HG02943 (cell line): Measurements from ENCODE around the gene TOMM70.
"Not testable (repeated sequence)": the region's sequence is repeated elsewhere in the genome, so short reads cannot be mapped to it uniquely, and the experiment has no call there.

ENCODE experiments used
- ATAC-seq: cut with Tn5 transposase; IDR thresholded peaks from one replicate; pipeline ENCODE4 v1.9.1; 2021; ENCODE audit warnings: mild to moderate bottlenecking, low read depth, moderate library complexity; ENCODE audit not compliant: unreplicated experiment

Gene TOMM70

DNA sequence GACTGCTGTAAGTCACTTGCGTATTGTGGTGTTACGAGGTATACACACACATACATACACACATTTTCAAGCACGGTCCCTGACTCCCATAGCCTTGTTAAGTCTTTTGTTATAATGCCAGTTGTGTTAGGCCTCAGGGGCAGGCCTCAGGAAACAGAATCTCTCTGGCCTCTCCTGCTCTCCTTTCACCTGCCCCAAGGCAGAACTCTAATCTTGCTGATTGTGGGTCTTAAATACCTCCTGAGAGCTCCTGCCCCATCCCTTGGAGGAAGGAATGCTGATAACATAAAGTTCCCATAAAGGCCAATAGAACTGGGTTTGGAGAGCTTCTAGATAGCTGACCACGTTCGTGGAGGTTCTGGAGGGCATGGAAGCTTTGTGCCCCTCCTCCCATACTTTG lies 70.2 kb downstream of the TOMM70 start:
- ATAC-seq: no peak

DNA sequence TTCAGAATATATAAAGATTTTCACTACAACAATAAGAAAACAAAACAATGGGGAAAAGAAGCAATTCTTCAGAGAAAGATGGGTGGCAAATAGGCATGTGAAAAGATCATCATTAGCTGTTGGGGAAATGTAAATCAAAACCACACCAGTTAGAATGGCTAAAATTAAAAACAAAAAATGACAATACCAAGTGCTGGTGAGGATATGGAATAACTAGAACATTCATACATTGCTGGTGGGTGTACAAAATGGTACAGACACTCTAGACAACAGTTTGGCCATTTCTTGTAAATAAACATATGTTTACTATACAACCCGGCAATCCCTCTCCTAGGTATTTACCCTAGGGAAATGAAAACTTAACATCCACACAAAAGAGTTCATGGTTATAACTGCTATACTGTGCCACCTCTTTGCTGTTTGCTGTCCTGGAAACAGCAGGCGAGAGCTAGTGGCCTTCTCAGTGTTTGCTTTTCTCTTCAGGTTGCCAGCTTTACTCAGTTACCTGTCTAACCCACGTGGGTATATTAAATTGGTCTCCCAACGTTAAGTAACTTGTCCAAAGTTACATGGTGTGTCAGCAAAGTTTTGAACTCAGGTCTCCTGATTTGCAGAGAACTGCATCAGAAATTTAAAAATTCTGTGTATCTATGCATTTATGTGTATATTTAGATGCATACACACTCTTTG lies 70.9 kb downstream of the TOMM70 start:
- no peak for ATAC-seq

DNA sequence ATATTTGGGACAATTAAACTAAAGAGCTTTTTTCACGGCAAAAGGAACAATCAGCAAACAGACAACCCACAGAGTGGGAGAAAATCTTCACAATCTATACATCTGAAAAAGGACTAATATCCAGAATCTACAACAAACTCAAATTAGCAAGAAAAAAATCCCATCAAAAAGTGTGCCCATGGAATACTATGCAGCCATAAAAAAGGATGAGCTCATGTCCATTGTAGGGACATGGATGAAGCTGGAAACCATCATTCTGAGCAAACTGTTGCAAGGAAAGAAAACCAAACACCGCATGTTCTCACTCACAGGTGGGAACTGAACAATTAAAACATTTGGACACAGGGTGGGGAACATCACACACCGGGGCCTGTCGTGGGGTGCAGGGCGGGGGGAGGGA lies 73.5 kb downstream of the TOMM70 start:
- ATAC-seq: not testable (repeated sequence)

DNA sequence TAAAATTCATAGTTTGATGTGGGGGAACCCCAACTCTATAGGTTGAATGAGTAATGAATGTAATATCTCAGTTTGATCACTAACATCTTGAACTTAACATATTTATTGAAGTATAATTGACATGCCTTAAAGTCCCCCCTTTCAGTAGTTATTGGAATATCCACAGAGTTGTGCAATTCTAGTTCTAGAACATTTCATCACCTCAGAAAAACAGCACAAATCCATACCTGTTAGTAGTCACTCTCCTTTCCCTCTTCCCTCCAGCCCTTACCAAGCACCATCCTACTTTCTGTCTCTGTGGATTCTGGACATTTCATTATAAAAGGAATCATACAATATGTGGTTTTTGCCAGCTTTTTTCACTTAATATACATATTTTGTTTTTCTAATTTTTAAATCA lies 75.1 kb downstream of the TOMM70 start:
- ATAC-seq: no peak

DNA sequence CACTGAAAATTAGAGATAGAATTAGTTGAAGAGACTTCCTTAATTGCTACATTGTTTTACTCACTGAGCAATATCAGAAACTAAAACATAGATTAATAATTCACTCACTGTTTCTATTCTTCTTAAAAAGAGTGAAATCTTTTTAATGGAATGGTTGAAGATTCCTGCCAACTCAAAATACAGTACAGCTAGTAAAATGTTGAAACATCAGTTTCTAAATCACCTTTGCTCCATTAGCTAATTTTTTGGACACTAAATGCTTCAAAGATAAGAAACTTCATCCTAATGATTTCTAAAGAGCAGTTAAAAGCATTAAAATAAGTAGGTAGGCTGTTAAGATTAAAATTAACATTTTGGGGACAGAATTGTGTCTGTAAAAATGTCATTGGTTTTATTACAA lies 76.8 kb downstream of the TOMM70 start:
- no peak for ATAC-seq

DNA sequence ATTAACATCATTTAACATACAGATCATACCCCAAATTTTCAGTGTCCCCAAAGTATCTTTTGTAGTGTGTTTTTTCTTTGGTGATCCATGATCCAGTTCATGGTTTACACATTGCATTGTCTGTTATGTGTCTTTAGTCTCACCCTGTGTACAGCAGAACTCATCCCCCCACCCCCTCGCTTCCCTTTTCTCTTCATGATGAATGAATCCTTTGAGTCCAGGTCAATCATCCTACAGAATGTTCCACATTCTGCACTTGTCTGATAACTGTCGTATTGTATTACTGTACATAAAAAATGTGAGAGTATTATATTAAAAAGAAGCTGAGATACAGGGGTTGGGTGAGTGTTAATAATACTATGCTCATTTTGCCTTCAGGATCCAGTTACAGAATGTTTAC lies 80.9 kb downstream of the TOMM70 start:
- ATAC-seq: no peak

DNA sequence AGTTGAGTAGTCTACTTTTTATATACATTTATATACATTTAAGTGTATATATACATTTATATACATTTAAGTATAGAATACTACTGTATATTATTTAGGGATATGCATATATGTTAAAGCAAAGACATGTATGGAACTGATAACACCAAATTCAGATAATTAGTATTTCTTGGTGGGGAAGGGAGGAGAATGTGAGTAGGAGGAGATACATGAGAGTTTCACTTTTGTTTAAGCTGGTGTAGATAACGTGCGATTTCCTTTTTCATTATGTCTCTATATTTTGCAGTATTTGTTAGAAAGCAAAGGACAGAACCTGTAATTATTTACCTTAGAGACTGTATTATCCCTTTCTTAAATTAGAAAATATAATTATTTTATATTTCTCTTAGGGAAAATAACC lies 83.0 kb downstream of the TOMM70 start:
- ATAC-seq: peak; percentile 65

DNA sequence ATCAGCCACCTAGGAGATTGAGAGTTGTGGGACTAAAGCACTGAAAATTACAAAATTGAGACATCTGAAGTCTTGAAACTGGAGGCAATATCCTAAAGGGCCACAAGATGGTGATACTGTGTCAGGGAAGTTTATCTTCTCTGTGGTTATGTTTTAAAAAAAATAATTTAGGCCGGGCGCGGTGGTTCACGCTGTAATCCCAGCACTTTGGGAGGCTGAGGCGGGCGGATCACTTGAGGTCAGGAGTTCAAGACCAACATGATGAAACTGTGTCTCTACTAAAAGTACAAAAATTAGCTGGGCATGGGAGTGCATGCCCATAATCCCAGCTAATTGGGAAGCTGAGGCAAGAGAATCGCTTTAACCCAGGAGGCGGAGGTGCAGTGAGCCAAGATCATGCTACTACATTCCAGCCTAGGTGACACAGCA lies 84.2 kb downstream of the TOMM70 start:
- ATAC-seq: no peak
